Measurements from ENCODE around the gene ALDOB.

DNA sequence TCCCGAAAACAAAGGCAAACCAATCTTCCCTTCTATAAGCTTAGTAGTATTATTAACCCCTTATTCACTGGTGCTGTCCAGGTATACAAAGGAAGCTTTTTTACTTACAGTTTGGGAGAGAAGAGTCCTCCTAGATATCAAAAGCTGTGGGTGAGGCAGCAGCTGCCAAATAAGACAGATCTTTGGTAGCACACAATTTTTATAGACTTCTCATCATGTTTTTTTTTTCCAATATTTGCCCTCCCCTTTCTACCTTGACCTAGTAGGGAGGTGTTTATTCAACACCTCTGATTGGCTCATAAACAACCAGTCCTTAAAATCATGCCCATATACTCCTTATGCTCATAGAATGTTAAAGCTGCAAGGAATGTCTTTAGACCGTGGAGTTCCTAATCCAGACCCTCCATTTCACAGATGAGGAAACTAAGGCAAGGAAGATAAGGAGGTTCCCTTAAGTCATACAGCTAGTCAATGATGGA, at the start of gene ALDOB:
- TF ChIP-seq, protein P1, sequence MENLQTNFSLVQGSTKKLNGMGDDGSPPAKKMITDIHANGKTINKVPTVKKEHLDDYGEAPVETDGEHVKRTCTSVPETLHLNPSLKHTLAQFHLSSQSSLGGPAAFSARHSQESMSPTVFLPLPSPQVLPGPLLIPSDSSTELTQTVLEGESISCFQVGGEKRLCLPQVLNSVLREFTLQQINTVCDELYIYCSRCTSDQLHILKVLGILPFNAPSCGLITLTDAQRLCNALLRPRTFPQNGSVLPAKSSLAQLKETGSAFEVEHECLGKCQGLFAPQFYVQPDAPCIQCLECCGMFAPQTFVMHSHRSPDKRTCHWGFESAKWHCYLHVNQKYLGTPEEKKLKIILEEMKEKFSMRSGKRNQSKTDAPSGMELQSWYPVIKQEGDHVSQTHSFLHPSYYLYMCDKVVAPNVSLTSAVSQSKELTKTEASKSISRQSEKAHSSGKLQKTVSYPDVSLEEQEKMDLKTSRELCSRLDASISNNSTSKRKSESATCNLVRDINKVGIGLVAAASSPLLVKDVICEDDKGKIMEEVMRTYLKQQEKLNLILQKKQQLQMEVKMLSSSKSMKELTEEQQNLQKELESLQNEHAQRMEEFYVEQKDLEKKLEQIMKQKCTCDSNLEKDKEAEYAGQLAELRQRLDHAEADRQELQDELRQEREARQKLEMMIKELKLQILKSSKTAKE (CRISPR knock-in tag; IDR thresholded peaks at IDR 0.05; ENCODE audit: borderline replicate concordance), result no peak
- no peak for TF ChIP-seq SRF (IDR thresholded peaks at IDR 0.05; ENCODE audit: low read depth, low read length)
- TF ChIP-seq EZH2 (conservative IDR thresholded peaks at IDR 0.05; ENCODE audit: low read depth, low read length), result no peak
- no peak for TF ChIP-seq CTCF (CRISPR knock-in tag; IDR thresholded peaks at IDR 0.05)
